ENCODE results near the gene TAL2. TPM values are rescaled to one million over a fixed set of nuclear protein-coding genes. Genes with fewer than 3 reads are reported as not detected.

TAL2 gene
- total and polyA plus RNA-seq, 2 donors (not counting 3 experiments of a cell fraction or from before 2014, with no cell fraction given), result 0.30 TPM; not detected in 1

DNA sequence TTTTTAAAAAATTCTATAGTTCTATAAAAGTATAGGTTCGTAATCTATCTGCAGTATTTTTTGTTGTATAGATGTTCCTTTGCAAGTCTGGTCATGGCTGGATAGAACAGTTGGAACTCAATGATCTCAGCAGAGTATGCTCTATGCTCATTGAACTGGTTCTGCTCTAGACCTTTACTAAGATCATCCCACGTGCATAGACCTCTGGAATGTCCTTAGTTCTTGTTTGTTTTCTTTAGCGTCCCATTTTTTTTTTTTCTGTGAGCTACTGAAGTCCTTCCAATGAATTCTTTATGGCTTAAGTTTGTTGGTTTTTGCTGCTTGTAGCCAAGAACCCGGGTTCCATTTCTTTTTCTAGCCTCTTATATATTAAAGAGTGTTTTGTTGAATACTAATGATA is 35.6 kb downstream of the TAL2 start:
- H4K20me1 ChIP-seq (replicated peaks; ENCODE audit: control insufficient read depth, extremely low read depth, insufficient read depth, low read length), result no peaks in the 10 kb centered on the region
- peaks cover 5 to 10% of the 10 kb centered on the region in 2 experiments for H3K27me3 ChIP-seq (ENCODE audit: control insufficient read depth in 2 of 2, insufficient read depth in 2 of 2, low read length in 2 of 2)
- H3K4me1 ChIP-seq (ENCODE audit: control insufficient read depth, extremely low read depth, insufficient read depth, low read length), result peaks cover 7% of the 10 kb centered on the region
- POLR2A ChIA-PET, result no interaction called here
- no peak overlapping the region for H3K4me3 ChIP-seq (replicated peaks in 1 of 3; ENCODE audit: insufficient read depth in 1 of 3, low read depth in 1 of 3, low read length in 3 of 3)
- no peaks in the 10 kb centered on the region for H3K9me3 ChIP-seq (replicated peaks; ENCODE audit: control insufficient read depth, insufficient read depth, low read length)
- dilution Hi-C loops (cut with MboI; ENCODE audit: extremely low pct_ligation_motif_present, low sequenced_read_pairs) (no loop called here), intact Hi-C loops (cut with micrococcal nuclease) (no loop called here)
- no peaks in the 10 kb centered on the region for H3K36me3 ChIP-seq (ENCODE audit: control insufficient read depth in 2 of 2, extremely low read depth in 1 of 2, insufficient read depth in 2 of 2, low read length in 2 of 2)
- no peak overlapping the region for H3K4me2 ChIP-seq (ENCODE audit: insufficient read depth, low read length)
- no peak overlapping the region for H3K9ac ChIP-seq (replicated peaks; ENCODE audit: extremely low read depth, insufficient read depth, low read length)
- TF ChIP-seq CTCF (IDR thresholded peaks at IDR 0.05; ENCODE audit: extremely low read depth in 1 of 2, insufficient read depth in 1 of 2, low read depth in 1 of 2, low read length in 2 of 2), result no peak
- TF ChIP-seq EZH2 (IDR thresholded peaks at IDR 0.05; ENCODE audit: borderline replicate concordance, low read depth, low read length, severe bottlenecking), result no peak
- no peak overlapping the region for H3K27ac ChIP-seq (ENCODE audit: insufficient read depth, low read depth, low read length)
- no peaks in the 10 kb centered on the region for H3K9me1 ChIP-seq (replicated peaks; ENCODE audit: control insufficient read depth, extremely low read depth, insufficient read depth, low read length)
- H3K79me2 ChIP-seq (ENCODE audit: control insufficient read depth, insufficient read depth, low read length), result no peaks in the 10 kb centered on the region
- no peak for FAIRE-seq
- DNase-seq (ENCODE audit: low read depth, low spot score), result no peak
- H2AFZ ChIP-seq (ENCODE audit: low read depth, low read length), result no peak overlapping the region
- no TSS peak for BruUV-seq (replicated peaks)
- CTCF ChIA-PET, result no interaction called here

- no peak overlapping the region for H3K27ac ChIP-seq (ENCODE audit: insufficient read depth, low read depth, low read length)
- intact Hi-C loops (cut with micrococcal nuclease), result no loop called here
- H3K9me3 ChIP-seq (replicated peaks; ENCODE audit: control insufficient read depth, insufficient read depth, low read length), result no peaks in the 10 kb centered on the region
- H3K9me1 ChIP-seq (replicated peaks; ENCODE audit: control insufficient read depth, extremely low read depth, insufficient read depth, low read length), result no peaks in the 10 kb centered on the region
- peaks cover 4 to 5% of the 10 kb centered on the region in 2 experiments for H3K27me3 ChIP-seq (ENCODE audit: control insufficient read depth in 2 of 2, insufficient read depth in 2 of 2, low read length in 2 of 2)
- POLR2A ChIA-PET, result no interaction called here
- no peak overlapping the region for H3K4me3 ChIP-seq (replicated peaks in 1 of 3; ENCODE audit: insufficient read depth in 1 of 3, low read depth in 1 of 3, low read length in 3 of 3)
- no TSS peak for BruUV-seq (replicated peaks)
- peaks cover 6% of the 10 kb centered on the region for H3K4me1 ChIP-seq (ENCODE audit: control insufficient read depth, extremely low read depth, insufficient read depth, low read length)
- CTCF ChIA-PET, result no interaction called here
- H4K20me1 ChIP-seq (replicated peaks; ENCODE audit: control insufficient read depth, extremely low read depth, insufficient read depth, low read length), result no peaks in the 10 kb centered on the region
- H3K4me2 ChIP-seq (ENCODE audit: insufficient read depth, low read length), result no peak overlapping the region
- dilution Hi-C loops (cut with MboI; ENCODE audit: extremely low pct_ligation_motif_present, low sequenced_read_pairs), result no loop called here
- H2AFZ ChIP-seq (ENCODE audit: low read depth, low read length), result no peak overlapping the region
- TF ChIP-seq MYC (IDR thresholded peaks at IDR 0.05; ENCODE audit: low read depth, low read length) (no peak), FOS (IDR thresholded peaks at IDR 0.05; ENCODE audit: borderline replicate concordance, insufficient read depth, low read length) (no peak), POLR2A (IDR thresholded peaks at IDR 0.05; ENCODE audit: low read depth, low read length) (no peak), MAX (IDR thresholded peaks at IDR 0.05; ENCODE audit: insufficient read depth, insufficient read length) (no peak), GATA2 (IDR thresholded peaks at IDR 0.05; ENCODE audit: insufficient read depth, insufficient read length, low read depth, low read length) (no peak), POLR2AphosphoS5 (IDR thresholded peaks at IDR 0.05; ENCODE audit: insufficient read depth, low read depth, low read length) (no peak)
- H3K36me3 ChIP-seq (ENCODE audit: control insufficient read depth in 2 of 2, extremely low read depth in 1 of 2, insufficient read depth in 2 of 2, low read length in 2 of 2), result no peaks in the 10 kb centered on the region
- DNase-seq (ENCODE audit: low read depth, low spot score) (no peak), FAIRE-seq (no peak)
- H3K9ac ChIP-seq (replicated peaks; ENCODE audit: extremely low read depth, insufficient read depth, low read length), result no peak overlapping the region
- no peaks in the 10 kb centered on the region for H3K79me2 ChIP-seq (ENCODE audit: control insufficient read depth, insufficient read depth, low read length)
Measured at GRCh38 chr9:105698348-105698870, 36.2 kb downstream of the TAL2 start.
